GM23248 (cell line): ENCODE data around the gene DXO.
"Not testable (repeated sequence)": the region's sequence is repeated elsewhere in the genome, so short reads cannot be mapped to it uniquely, and the experiment has no call there.

Experiments used
- EZH2 ChIP-seq: fragments of 200-600 bp; sonication (generic); IDR thresholded peaks from 2 replicates; pipeline ENCODE4 v1.6.1; 2018; ENCODE audit warnings: antibody characterized with exemption, mild to moderate bottlenecking; ENCODE audit not compliant: insufficient read depth, poor library complexity, severe bottlenecking
- EZH2phosphoT487 ChIP-seq: fragments of 200-600 bp; sonication (generic); IDR thresholded peaks from 2 replicates; pipeline ENCODE4 v1.6.1; 2018; ENCODE audit warnings: antibody characterized with exemption, moderate library complexity, mild to moderate bottlenecking, low read depth; ENCODE audit not compliant: insufficient read depth

DNA sequence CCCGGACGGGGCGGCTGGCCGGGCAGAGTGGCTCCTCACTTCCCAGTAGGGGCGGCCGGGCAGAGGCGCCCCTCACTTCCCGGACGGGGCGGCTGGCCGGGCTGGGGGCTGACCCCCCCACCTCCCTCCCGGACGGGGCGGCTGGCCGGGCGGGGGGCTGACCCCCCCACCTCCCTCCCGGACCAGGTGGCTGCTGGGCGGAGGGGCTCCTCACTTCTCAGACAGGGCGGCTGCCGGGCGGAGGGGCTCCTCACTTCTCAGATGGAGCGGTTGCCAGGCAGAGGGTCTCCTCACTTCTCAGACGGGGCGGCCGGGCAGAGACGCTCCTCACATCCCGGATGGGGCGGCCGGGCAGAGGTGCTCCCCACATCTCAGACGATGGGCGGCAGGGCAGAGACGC lies 39.8 kb downstream of the DXO start:
- TF ChIP-seq EZH2phosphoT487, EZH2: not testable (repeated sequence)
